ENCODE data around the gene TEDDM1. TPM values are rescaled to one million over a fixed set of nuclear protein-coding genes. Genes with fewer than 3 reads are reported as not detected.
A peak's percentile ranks its signal among the peaks of the same experiment; 100 is the strongest.

Gene TEDDM1
- polyA plus RNA-seq, 1 donor: not detected

DNA sequence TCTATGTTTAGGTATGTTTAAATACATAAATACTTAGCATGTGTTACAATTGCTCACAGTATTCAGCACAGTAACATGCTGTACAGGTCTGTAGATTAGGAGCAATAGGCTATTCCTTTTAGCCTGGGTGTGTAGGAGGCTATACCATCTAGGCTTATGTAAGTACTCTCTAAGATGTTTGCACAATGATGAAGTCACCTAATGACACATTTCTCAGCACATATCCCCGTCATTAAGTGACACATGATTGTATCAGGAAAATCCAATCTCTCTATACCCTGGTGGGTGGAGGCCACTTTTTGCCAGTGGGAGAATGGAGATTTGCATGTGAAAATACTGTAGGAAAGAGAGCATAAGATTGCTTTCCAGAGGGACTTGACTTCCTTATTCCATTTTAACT is 5.5 kb upstream of the TEDDM1 start:
- no peak for DNase-seq

GRCh38 chr1:182405578-182405977 is 5.1 kb upstream of the TEDDM1 start:
- DNase-seq: no peak

GRCh38 chr1:182404781-182405180 is 4.3 kb upstream of the TEDDM1 start:
- DNase-seq: no peak

- DNase-seq: no peak
Measured at GRCh38 chr1:182397653-182398393, 2.6 kb downstream of the TEDDM1 start.

- DNase-seq: no peak
Measured at GRCh38 chr1:182395906-182396305, 4.6 kb downstream of the TEDDM1 start.

DNA sequence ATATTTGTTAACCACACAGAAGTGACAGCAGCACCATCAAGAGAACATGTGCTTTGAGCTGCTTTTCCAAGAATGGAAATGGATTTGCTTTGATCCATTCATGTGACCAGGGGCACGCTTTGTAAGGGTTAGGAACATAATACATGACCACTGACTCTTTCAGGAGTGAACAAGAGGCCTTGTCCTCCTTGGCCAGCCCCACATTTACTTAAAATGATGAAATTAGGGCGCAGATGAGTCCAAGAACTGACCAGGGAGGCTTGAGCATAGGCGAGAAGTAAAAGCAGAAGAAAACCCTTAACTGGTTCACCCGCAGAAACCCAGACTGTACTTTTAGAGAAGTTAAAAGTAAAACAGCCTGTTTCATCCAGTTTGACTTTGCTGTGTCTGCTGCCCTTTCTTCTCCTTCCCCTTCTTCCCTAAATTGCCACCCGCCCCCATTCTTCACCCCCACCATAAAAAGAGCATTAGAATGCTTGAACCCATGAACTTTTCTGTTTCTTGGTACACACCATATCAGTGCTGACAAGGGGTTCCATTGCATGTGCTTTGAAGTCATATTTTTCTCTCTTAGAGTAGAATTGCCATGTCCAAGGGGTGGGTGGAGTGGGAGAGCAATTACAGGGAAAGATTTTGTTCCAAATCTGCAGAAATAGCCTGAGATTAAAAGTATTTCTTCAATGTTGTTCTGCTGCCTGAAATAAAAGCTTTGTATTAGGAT is 6.3 kb downstream of the TEDDM1 start:
- no peak for DNase-seq

- DNase-seq: peak; percentile 69
Measured at GRCh38 chr1:182392050-182393028, 8.1 kb downstream of the TEDDM1 start.

DNA sequence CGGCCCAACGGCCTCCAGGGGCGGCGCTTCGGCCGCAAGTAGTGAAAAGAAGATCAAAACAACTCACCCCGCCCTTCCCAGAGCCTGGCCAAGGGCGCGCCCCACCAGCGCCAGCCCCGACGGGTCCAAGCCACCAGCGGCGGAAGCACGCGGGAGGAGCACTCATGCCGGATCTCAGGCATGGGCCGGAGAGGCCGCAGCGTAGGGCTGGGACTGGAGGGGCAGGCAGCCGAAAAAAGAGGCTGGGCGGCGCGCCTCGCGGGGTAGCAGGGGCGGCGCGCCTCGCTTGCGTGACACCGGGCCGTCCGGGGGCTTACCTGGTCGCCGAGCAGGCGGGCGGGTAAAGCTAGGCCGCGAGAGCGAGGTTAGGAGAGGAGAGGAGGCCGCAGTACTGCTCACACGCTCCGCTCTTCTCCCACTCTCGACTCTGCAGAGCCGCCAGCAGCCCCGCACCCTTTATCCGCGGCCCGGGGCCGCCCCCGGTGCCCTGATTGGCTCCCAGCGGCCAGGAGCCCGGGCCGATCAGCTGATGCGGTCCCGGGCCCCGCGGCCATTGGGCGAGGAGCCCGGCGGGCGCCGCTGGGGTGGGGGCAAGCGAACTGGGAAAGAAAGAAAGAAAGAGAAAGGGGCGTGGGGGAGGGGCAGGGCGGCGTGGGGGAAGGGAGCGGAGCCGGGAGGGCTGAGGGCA is 9.0 kb downstream of the TEDDM1 start, which contains the start of gene GLUL:
TSS of gene GLUL (minus strand) at position 429 of the 688 bp plus-strand sequence. CDS start 3,053 bp downstream, outside the sequence.
- DNase-seq: peak; percentile 94

- DNase-seq: no peak
Measured at GRCh38 chr1:182391028-182391361, 9.5 kb downstream of the TEDDM1 start.

DNA sequence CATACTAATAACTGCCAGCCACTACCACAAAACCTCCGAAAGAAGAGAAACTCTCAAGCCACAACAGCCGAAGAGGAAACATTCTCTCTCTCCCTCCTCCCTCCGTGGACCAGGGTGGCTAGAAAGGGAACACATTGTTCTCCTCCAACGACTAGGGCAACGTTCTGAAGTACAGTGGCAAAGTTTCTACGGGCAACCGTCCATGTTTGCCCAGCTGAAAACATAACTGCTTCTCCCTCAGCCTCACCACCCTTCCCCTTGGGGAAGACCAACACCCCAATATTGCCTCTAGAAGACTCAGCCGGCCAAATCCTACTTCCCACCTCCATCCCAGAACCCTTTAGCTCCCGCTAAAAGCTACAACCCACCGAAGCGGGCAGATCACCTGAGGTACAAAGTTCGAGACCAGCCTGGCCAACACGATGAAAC is 10.8 kb downstream of the TEDDM1 start:
- no peak for DNase-seq

DNA sequence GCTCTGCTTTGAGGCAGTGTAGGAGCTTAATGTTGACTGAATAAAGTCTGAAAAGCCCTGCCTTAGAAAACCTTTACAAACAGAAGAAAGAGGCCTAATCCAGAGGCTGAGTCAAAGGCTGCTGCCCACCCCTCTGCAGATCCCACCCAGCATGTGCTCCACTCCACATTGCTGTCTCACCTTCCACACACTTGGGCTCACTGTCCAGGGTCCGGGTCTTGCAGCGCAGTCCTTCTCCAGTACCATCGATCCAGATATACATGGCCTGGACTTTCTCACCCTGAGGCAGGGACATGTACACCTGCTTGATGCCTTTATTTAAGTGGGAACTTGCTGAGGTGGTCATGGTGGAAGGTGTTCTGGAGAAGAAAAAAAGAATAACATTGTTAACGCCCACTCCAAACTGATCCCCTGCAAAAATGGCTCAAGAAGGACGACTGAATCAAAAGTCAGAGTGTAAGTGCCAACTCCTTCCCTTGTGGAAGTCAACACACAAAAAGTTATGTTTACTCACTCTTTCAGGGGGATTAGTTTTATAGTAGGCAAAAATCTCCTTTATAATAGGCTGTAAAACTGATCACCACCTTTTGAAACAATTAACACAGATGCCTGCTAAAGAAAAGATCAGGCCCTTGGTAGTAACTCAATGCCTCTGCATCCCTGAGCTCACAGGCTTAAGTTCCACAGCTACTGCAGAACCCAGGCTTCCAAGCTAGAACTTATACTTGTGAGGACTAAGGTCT is 11.9 kb downstream of the TEDDM1 start:
- DNase-seq: no peak

GRCh38 chr1:182387566-182387965 is 12.9 kb downstream of the TEDDM1 start:
- DNase-seq: no peak

DNA sequence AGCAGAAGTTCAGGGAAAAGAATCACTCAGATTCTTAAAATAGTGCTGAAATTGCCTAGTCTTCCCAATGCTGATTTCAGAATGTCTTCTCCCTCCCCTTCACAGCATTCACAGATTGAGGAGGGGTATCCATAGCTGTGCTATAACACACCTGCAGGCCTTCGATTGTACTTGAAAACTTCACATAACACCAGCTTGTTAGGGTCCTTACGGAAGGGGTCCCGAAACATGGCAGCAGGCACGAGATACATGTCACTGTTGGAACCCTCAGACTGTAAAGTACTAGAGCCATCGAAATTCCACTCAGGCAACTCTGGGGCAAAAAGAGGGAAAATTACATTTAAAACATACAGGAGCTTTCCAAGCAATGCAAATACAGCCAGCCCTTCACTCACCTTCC is 13.5 kb downstream of the TEDDM1 start:
- no peak for DNase-seq

GRCh38 chr1:182385885-182386853 is 14.3 kb downstream of the TEDDM1 start:
- no peak for DNase-seq

GRCh38 chr1:182384387-182384960 is 16.0 kb downstream of the TEDDM1 start:
- DNase-seq: no peak

- no peak for DNase-seq
Measured at GRCh38 chr1:182383934-182384333, 16.5 kb downstream of the TEDDM1 start.

DNA sequence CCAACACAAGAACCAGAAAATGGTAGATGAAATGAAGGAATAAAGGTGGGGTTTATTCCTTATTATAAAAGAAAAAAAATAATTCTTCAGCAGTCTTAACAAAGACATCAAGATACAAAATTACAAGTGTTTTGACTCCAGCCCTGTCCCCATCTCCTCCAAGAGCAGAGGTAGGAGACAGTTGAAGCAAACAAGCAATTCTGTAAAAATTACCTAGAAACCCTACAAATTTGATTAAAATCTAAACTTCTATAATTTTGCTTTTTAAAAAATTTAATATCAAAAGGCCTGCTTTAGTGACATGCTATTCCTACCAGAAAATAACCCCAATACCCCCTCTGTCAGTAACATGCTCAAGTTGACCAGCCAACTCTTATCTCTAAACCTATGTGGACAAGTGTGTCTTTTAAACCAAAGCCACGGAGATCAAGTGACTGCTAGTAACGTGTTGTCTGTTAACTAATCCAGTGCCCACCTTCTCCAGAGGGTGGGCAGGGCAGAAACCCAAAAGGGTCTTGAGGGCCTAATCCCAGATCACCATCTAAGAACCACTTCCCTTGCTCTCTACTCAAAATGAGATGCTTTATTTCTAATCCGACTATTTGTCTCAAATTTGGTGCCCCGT is 17.3 kb downstream of the TEDDM1 start:
- no peak for DNase-seq

DNA sequence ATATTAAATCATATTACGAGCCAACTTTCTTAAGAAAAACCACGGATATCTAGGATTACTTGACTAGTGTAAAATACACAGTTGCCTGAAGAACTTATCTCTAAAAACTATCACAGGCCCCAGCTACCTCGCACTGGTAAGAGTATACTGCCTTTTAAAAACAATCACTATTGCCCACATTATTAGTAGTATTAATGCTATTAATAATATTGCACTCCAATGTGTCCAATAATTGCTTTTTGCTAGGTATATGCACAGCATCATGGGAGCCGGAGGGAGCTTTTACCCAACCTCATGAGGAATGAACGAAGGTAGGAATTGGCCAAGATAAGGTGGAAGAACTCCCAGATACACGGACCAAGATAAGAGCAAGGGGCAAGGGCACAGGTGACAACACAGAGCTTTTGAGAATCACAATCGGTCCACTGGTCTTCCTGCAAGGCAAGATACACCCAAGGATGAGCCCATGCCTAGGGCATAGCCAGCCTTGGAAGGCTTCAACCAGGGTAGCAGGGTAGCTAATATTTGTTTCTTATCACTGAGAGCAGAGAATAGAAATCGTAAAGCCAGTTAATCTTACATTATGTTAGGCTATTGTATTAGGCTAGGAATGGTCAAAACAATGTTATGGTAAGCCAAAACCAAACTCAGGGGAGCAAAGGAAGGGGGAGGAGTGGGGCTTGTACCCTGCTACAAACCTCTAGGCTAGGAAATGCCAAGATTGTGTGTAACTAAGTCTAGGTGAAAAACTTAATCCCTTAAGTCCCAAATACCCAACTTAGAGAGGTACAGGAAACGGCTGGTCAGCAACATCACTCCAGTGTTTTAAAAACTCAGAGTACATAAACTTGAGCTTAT is 18.3 kb downstream of the TEDDM1 start:
- DNase-seq: no peak

Data from hindlimb muscle (tissue), 1 donor.